Tibial nerve (tissue), 4 donors: ENCODE results near the gene ADAMTSL1. TPM values are rescaled to one million over a fixed set of nuclear protein-coding genes. Genes with fewer than 3 reads are reported as not detected.
A peak's percentile ranks its signal among the peaks of the same experiment; 100 is the strongest.

Source experiments
- DNase-seq, 2 donors: peaks; one replicate each; pipeline ENCODE4 v3.0.0-alpha.2; 2019; ENCODE audit warnings: low spot score in 2 of 2
- H3K27ac ChIP-seq, 4 donors: fragments of 200-600 bp; sonication (generic) in 3 of 4; one replicate each; pipeline ENCODE4 v1.5.1; 2017 to 2019; ENCODE audit warnings: mild to moderate bottlenecking in 1 of 4
- H3K27me3 ChIP-seq, 2 donors: fragments of 200-600 bp; sonication (generic) in 1 of 2; one replicate each; pipeline versions ENCODE4 v1.5.1 to v1.6.0; 2017 to 2019
- H3K36me3 ChIP-seq, 3 donors: fragments of 200-600 bp; sonication (generic); one replicate each; pipeline ENCODE4 v1.5.1; 2018 to 2019
- H3K4me1 ChIP-seq, 4 donors: fragments of 200-600 bp; sonication (generic) in 3 of 4; one replicate each; pipeline ENCODE4 v1.5.1; 2017 to 2019
- H3K4me3 ChIP-seq, 4 donors: fragments of 200-600 bp; sonication (generic) in 3 of 4; one replicate each; pipeline ENCODE4 v1.5.1; 2017 to 2019; ENCODE audit warnings: mild to moderate bottlenecking in 1 of 4, moderate library complexity in 1 of 4
- H3K9me3 ChIP-seq, 4 donors: fragments of 200-600 bp; sonication (generic) in 3 of 4; one replicate each; pipeline ENCODE4 v1.5.1; 2017 to 2019
- CTCF ChIP-seq, 5 experiments: fragments of 200-600 bp in 3 of 5; fragments of 450-650 bp in 2 of 5; sonication (generic) in 3 of 5; IDR thresholded peaks; one replicate each; pipeline ENCODE4 v1.5.1; 2016 to 2019; ENCODE audit warnings: antibody characterized with exemption in 5 of 5, mild to moderate bottlenecking in 3 of 5, moderate library complexity in 2 of 5
- EP300 ChIP-seq, 2 donors: sonication (generic); formaldehyde crosslinking; IDR thresholded peaks; one replicate each; pipeline ENCODE4 v1.6.1; 2017; ENCODE audit warnings: antibody characterized with exemption in 2 of 2, mild to moderate bottlenecking in 1 of 2
- POLR2A ChIP-seq, 2 donors: fragments of 450-650 bp; IDR thresholded peaks; one replicate each; pipeline ENCODE4 v1.6.1; 2017; ENCODE audit warnings: antibody characterized with exemption in 2 of 2, mild to moderate bottlenecking in 2 of 2, moderate library complexity in 2 of 2
- WGBS, 2 donors: methylation state at CpG; one replicate each; pipeline ENCODE4 v1.1.5; 2018; 5-methylcytosine and 5-hydroxymethylcytosine counted together
- total RNA-seq, 4 donors: library from RNA; depleted of rRNA; stranded (reverse); fragments of >200 nt; gene quantifications; one replicate each; pipeline ENCODE4 v1.1.0, GENCODE V29; 2016

Gene ADAMTSL1
- total RNA-seq, 4 donors from 2014 or later, result 11.9 to 27.1 (median 21.3) TPM

GRCh38 chr9:18463991-18464390, 10.0 kb upstream of the ADAMTSL1 start:
- DNase-seq, result no peak
- H3K4me3 ChIP-seq, result no peak overlapping the region
- TF ChIP-seq POLR2A (IDR thresholded peaks at IDR 0.05), result no peak
- TF ChIP-seq CTCF (IDR thresholded peaks at IDR 0.05), result no peak
- no peak for TF ChIP-seq EP300 (IDR thresholded peaks at IDR 0.05)
- H3K27ac ChIP-seq, result no peak overlapping the region
- H3K4me1 ChIP-seq, result peaks cover 0 to 11% (median 0%) of the 10 kb centered on the region in 4 donors
- H3K9me3 ChIP-seq, result no peaks in the 10 kb centered on the region
- H3K27me3 ChIP-seq, result no peaks in the 10 kb centered on the region
- no peaks in the 10 kb centered on the region for H3K36me3 ChIP-seq

GRCh38 chr9:18466101-18466500, 7.9 kb upstream of the ADAMTSL1 start:
- H3K9me3 ChIP-seq, result peaks cover 0 to 7% (median 0%) of the 10 kb centered on the region in 4 donors
- H3K27ac ChIP-seq, result no peak overlapping the region
- no peak for TF ChIP-seq CTCF (IDR thresholded peaks at IDR 0.05)
- TF ChIP-seq EP300 (IDR thresholded peaks at IDR 0.05), result no peak
- no peak for TF ChIP-seq POLR2A (IDR thresholded peaks at IDR 0.05)
- no peak for DNase-seq
- H3K27me3 ChIP-seq, result no peaks in the 10 kb centered on the region
- no peaks in the 10 kb centered on the region for H3K36me3 ChIP-seq
- H3K4me1 ChIP-seq, result no peaks in the 10 kb centered on the region
- WGBS, 2 donors, result 85 to 86% methylated on average over 4 of the region's 4 CpGs
- no peak overlapping the region for H3K4me3 ChIP-seq

- DNase-seq, result no peak
- Histone ChIP-seq H3K27me3 (no peaks in the 10 kb centered on the region), H3K4me1 (peaks cover 0 to 6% (median 2%) of the 10 kb centered on the region in 4 donors), H3K4me3 (no peak overlapping the region), H3K27ac (no peak overlapping the region), H3K36me3 (no peaks in the 10 kb centered on the region), H3K9me3 (peaks cover 0 to 7% (median 0%) of the 10 kb centered on the region in 4 donors)
- no peak for TF ChIP-seq CTCF (IDR thresholded peaks at IDR 0.05)
- TF ChIP-seq POLR2A (IDR thresholded peaks at IDR 0.05), result no peak
- TF ChIP-seq EP300 (IDR thresholded peaks at IDR 0.05), result no peak
- WGBS, 2 donors, result 31 to 48% methylated on average over 1 of the region's 1 CpG
Measured at GRCh38 chr9:18467696-18468095, 6.3 kb upstream of the ADAMTSL1 start.

DNA sequence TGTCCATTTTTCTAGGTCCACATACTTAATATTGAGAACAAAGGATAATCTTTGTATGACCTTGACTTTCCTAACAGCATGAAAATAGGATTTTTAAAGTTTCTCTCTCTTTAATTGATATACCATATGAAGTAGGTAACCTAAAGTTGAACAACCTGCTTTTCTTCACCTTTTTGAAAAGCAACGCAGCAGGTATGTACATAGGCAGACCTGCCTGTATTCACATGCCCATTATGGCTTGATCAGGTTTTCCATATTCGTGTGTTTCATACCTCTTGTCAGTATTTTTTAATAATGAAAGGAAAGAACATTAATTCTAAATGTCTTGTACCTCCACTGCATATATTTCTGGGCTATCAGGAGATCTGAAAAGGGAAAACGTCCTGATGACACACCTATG, 1.5 kb upstream of the ADAMTSL1 start:
- WGBS, 2 donors, result 71 to 81% methylated on average over 3 of the region's 3 CpGs
- peaks cover 0 to 7% (median 0%) of the 10 kb centered on the region in 4 donors for H3K9me3 ChIP-seq

GRCh38 chr9:18472841-18473251, 1.1 kb upstream of the ADAMTSL1 start:
- TF ChIP-seq CTCF (IDR thresholded peaks at IDR 0.05) (no peak), EP300 (IDR thresholded peaks at IDR 0.05) (peak in 1 of 2 donors; percentile 65)
- peaks cover 0 to 7% (median 0%) of the 10 kb centered on the region in 4 donors for H3K9me3 ChIP-seq
- WGBS, 2 donors, result 39 to 49% methylated on average over 4 of the region's 4 CpGs
- peaks cover 0 to 32% (median 6%) of the 10 kb centered on the region in 4 donors for H3K4me1 ChIP-seq
- DNase-seq, result no peak
- H3K27me3 ChIP-seq, result no peaks in the 10 kb centered on the region
- no peak overlapping the region for H3K4me3 ChIP-seq
- H3K27ac ChIP-seq, result peak overlapping the region in 2 of 4 donors; percentile 76 to 77
- H3K36me3 ChIP-seq, result no peaks in the 10 kb centered on the region

More for the DNA sequence above, 1.5 kb upstream of the ADAMTSL1 start:
- no peaks in the 10 kb centered on the region for H3K36me3 ChIP-seq
- no peak for DNase-seq
- H3K27ac ChIP-seq, result peak overlapping the region in 2 of 4 donors; percentile 76 to 77
- H3K27me3 ChIP-seq, result no peaks in the 10 kb centered on the region
- no peak for TF ChIP-seq EP300 (IDR thresholded peaks at IDR 0.05)
- no peak for TF ChIP-seq POLR2A (IDR thresholded peaks at IDR 0.05)
- TF ChIP-seq CTCF (IDR thresholded peaks at IDR 0.05), result no peak
- H3K4me3 ChIP-seq, result no peak overlapping the region
- peaks cover 0 to 32% (median 6%) of the 10 kb centered on the region in 4 donors for H3K4me1 ChIP-seq
